ENCODE data around the gene COL5A3. TPM values are rescaled to one million over a fixed set of nuclear protein-coding genes. Genes with fewer than 3 reads are reported as not detected.

Gene COL5A3
- total RNA-seq, 1 experiment from 2014 or later = not detected

DNA sequence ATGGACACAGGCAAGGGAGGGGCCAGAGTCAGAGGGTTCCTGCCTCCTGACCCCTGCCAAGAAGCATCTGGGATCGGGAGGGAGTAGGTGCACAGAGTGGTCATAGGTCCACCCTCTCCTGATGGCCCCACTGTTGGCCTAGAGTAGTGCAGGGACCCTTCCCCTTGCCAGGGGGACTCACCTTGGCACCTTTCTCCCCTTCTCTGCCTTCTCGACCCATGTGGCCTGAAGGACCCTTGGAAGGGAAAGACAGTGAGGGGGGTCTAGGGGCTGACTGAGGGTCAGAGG, 40.7 kb downstream of the COL5A3 start:
- Mint-ChIP-seq H3K4me1 (ENCODE audit: low read depth, unreplicated experiment) (no peaks in the 10 kb centered on the region), H3K27me3 (ENCODE audit: insufficient read depth, unreplicated experiment) (peaks cover 23% of the 10 kb centered on the region), H3K36me3 (ENCODE audit: insufficient read depth, unreplicated experiment) (no peaks in the 10 kb centered on the region), H3K27ac (ENCODE audit: unreplicated experiment) (no peak overlapping the region), H3K4me3 (ENCODE audit: unreplicated experiment) (no peak overlapping the region), H3K9me3 (ENCODE audit: unreplicated experiment) (no peaks in the 10 kb centered on the region)
- DNase-seq = no peak
- no TSS peak for BruUV-seq (replicated peaks)
- Histone ChIP-seq H3K4me1 (no peaks in the 10 kb centered on the region), H3K4me3 (ENCODE audit: low read depth, low read length) (no peak overlapping the region), H3K36me3 (ENCODE audit: control insufficient read depth, insufficient read depth, low read length) (no peaks in the 10 kb centered on the region), H3K9me3 (no peaks in the 10 kb centered on the region), H3K27me3 (replicated peaks; ENCODE audit: control insufficient read depth, insufficient read depth, low read length) (no peaks in the 10 kb centered on the region; the same call in 1 of the 2 replicates)
- ChIA-PET CTCF (no interaction called here), POLR2A (no interaction called here)
- TF ChIP-seq CTCF (IDR thresholded peaks at IDR 0.05; ENCODE audit: insufficient read depth in 1 of 2, low read depth in 1 of 2, low read length in 1 of 2, severe bottlenecking in 1 of 2, unreplicated experiment in 1 of 2) = no peak
- intact Hi-C loops (cut with micrococcal nuclease; ENCODE audit: unreplicated experiment) = no loop called here

GRCh38 chr19:9968820-9969687, 41.2 kb downstream of the COL5A3 start:
- no TSS peak for BruUV-seq (replicated peaks)
- Histone ChIP-seq H3K9me3 (no peaks in the 10 kb centered on the region), H3K4me3 (ENCODE audit: low read depth, low read length) (no peak overlapping the region), H3K36me3 (ENCODE audit: control insufficient read depth, insufficient read depth, low read length) (no peaks in the 10 kb centered on the region), H3K27me3 (replicated peaks; ENCODE audit: control insufficient read depth, insufficient read depth, low read length) (no peaks in the 10 kb centered on the region; the same call in 1 of the 2 replicates), H3K4me1 (no peaks in the 10 kb centered on the region)
- no peak for DNase-seq
- no peaks in the 10 kb centered on the region for H3K9me3 Mint-ChIP-seq (ENCODE audit: unreplicated experiment)
- intact Hi-C loops (cut with micrococcal nuclease; ENCODE audit: unreplicated experiment) = no loop called here
- H3K4me3 Mint-ChIP-seq (ENCODE audit: unreplicated experiment) = no peak overlapping the region
- H3K36me3 Mint-ChIP-seq (ENCODE audit: insufficient read depth, unreplicated experiment) = no peaks in the 10 kb centered on the region
- TF ChIP-seq CTCF (IDR thresholded peaks at IDR 0.05; ENCODE audit: insufficient read depth in 1 of 2, low read depth in 1 of 2, low read length in 1 of 2, severe bottlenecking in 1 of 2, unreplicated experiment in 1 of 2) = no peak
- ChIA-PET POLR2A (no interaction called here), CTCF (no interaction called here)
- H3K4me1 Mint-ChIP-seq (ENCODE audit: low read depth, unreplicated experiment) = no peaks in the 10 kb centered on the region
- H3K27ac Mint-ChIP-seq (ENCODE audit: unreplicated experiment) = no peak overlapping the region
- peaks cover 23% of the 10 kb centered on the region for H3K27me3 Mint-ChIP-seq (ENCODE audit: insufficient read depth, unreplicated experiment)

GRCh38 chr19:9967326-9967725, 43.0 kb downstream of the COL5A3 start:
- no peaks in the 10 kb centered on the region for H3K36me3 ChIP-seq (ENCODE audit: control insufficient read depth, insufficient read depth, low read length)
- H3K27me3 ChIP-seq (replicated peaks; ENCODE audit: control insufficient read depth, insufficient read depth, low read length) = no peaks in the 10 kb centered on the region; the same call in 1 of the 2 replicates
- no peaks in the 10 kb centered on the region for H3K4me1 Mint-ChIP-seq (ENCODE audit: low read depth, unreplicated experiment)
- POLR2A ChIA-PET = no interaction called here
- intact Hi-C loops (cut with micrococcal nuclease; ENCODE audit: unreplicated experiment) = no loop called here
- H3K9me3 ChIP-seq = no peaks in the 10 kb centered on the region
- no peak overlapping the region for H3K4me3 Mint-ChIP-seq (ENCODE audit: unreplicated experiment)
- DNase-seq = no peak
- no peak for TF ChIP-seq CTCF (IDR thresholded peaks at IDR 0.05; ENCODE audit: insufficient read depth in 1 of 2, low read depth in 1 of 2, low read length in 1 of 2, severe bottlenecking in 1 of 2, unreplicated experiment in 1 of 2)
- CTCF ChIA-PET = no interaction called here
- no peaks in the 10 kb centered on the region for H3K36me3 Mint-ChIP-seq (ENCODE audit: insufficient read depth, unreplicated experiment)
- no peak overlapping the region for H3K27ac Mint-ChIP-seq (ENCODE audit: unreplicated experiment)
- H3K27me3 Mint-ChIP-seq (ENCODE audit: insufficient read depth, unreplicated experiment) = peaks cover 26% of the 10 kb centered on the region
- no peak overlapping the region for H3K4me3 ChIP-seq (ENCODE audit: low read depth, low read length)
- BruUV-seq (replicated peaks) = no TSS peak
- H3K9me3 Mint-ChIP-seq (ENCODE audit: unreplicated experiment) = no peaks in the 10 kb centered on the region
- H3K4me1 ChIP-seq = no peaks in the 10 kb centered on the region

Data from Caco-2 (cell line).